Activated CD8-positive, alpha-beta memory T cell treated with anti-CD3 and anti-CD28 coated beads, Interleukin-2, amount 50 U/mL, for 24 hours (primary cell): ENCODE data around the gene NQO2.

Experiments used
- DNase-seq: peaks from one replicate; pipeline ENCODE4 v3.0.0-alpha.2; 2020; ENCODE audit errors: extremely low read depth

Gene NQO2, protein sequence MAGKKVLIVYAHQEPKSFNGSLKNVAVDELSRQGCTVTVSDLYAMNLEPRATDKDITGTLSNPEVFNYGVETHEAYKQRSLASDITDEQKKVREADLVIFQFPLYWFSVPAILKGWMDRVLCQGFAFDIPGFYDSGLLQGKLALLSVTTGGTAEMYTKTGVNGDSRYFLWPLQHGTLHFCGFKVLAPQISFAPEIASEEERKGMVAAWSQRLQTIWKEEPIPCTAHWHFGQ

DNA sequence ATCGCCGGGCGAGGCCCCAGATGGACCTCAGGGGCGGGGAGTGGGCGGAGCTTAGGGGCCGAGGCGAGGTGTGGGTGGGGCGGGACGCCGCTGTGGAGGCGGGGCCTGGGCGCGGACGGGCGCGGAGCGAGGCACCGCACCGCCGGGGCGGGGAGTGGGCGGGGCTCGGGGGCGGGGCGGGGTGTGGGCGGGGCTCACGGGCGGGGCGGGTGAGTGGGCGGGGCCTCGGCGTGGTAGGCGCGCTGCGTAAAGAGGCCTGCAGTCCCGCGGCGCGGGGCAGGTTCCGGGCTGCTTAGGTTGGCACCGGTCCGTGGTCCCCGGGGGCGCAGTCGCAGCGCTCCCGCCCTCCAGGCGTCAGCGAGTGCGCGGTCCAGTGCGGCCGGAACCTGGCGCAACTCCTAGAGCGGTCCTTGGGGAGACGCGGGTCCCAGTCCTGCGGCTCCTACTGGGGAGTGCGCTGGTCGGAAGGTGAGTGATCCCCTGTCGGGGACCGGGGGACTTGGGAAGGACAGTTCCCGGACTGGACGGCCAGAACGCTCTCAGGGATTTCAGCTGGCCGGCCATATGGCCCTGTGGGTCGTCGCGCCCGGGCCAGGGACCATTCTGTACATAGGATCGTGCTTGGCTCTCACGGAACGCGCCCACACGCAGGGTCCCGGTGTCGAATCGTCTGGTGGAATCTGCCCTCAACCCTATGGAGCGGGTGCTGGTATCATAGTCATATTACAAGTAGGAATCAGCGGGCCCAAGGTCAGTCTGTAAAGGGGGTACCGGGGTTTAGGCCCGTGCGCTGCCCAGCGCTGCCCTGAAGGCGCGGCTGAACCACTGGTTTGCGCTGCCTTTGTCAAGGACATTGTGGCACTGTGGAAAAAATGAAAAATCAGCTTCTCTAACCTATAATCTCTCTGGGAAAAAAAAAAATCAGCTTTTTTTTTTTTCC lies at the start of gene NQO2:
Gene NQO2, plus strand, starts transcription at position 277 of the 940 bp plus-strand sequence. CDS start 6,659 bp downstream, outside the sequence.
- DNase-seq = no peak

DNA sequence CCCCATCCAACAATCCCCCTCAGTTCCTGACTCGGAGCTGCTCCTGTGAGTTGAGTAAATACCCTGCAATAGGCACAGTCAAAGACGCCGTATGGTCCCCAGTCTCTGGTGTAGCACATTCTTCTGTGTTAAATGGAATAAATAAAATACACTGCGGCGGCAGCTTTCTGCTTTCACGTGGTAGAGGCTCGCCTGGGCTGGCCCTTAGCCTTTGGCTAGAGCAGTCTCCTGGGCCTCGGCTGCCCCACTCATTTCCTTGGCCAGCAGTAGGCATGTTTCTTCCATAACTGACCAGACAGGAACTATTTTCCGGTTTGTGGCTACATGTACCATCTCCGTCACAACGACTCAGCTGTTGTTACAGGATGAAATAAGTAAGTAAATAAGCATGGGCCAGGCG lies 49.0 kb upstream of the NQO2 start:
- DNase-seq = no peak

DNA sequence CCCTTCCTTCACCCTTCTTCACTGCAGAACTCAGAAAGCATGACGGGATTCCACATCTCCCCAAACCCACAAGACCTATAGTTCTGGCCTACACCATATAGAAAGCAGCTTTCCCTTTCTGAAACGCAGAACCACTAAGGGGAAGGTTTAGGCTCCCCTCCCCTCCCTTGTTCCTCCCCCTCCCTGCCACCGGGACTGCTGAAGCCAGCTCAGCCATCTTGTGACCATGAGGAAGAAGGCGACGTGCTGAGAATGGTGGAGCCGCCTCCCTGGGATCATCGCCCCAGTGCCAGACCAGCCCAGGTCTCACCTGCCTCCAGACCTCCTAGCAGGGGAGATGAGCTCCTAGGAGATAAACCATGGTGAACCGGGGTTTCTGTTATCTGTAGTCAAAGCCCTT lies 48.0 kb upstream of the NQO2 start:
- no peak for DNase-seq

DNA sequence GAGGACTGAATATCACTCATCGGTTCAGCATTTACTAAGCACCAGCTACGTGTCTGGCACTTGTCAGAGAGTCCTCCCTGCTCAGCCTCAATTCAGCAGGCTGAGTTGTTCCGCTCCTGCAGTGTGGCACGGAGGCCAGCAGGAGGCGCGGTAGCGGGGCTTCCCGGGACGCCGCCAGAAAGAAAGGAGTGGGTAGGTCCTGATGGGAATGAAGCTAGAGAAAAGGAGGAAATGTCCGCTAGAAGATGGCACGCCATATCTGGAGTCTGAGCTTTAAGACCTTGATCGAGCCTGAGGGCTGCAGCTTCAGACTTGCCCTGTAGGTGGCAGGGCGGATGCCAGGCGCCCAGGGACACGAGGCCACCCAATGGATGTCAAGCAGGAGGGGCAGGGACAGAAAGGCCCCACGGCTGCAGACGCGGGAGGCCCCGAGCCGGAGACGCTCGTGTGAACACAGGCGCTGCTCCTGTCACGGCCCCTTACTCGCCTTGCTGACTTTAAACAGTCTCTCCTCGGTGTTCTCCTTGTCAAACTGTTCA lies 47.1 kb upstream of the NQO2 start:
- no peak for DNase-seq

DNA sequence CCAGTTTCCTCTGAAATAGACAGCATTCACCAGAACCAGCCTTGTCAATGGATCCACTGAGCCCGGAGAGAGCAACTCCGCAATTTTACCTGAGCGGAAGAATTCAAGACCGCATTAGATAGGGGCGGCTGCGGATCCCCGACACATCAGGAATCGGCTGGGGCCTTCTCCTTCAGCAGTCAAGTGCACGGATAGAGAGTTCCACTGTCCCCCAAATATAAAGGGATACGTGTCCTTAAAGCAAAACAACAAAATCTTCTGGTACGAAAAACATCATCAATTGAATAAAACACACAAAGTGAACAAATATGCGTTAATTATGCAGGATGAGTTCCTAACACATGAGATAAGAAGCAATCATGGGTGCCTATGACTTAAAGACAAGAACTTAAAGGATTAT lies 46.6 kb upstream of the NQO2 start:
- no peak for DNase-seq

DNA sequence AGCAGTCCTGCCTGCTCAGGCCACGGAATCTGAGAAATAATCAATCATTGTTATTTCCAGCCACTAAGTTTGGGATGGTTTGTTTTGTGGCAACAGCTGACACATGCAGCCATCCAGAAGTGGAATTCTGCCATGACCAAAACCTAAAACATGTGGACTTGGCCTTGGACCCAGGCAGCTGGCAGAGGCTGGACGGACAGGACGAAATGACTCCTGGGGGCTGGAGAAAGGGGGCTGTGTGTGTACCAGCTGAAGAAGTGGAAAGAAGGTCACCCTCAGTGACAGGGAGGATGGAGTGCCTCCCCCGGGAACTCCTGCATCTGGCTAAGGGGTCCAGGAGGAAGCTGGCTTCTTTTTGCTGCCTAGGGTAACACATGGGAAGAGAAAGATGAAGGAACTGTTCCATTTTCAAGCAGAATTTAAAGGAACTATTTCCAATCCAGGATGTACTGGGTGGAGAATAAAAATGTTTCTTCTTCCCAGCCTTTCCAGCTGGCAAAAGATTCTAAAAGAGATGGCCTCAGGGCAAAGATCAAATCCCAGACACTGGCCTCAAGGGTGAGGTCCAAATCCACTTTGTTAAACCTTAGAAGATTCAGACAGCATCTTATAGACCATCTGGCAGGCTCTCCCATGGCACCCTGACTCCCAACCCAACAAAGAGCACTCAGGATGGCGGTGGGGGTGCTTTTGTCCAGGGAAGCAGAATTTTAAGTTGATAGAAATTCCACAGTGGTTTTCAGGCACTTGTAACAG lies 42.6 kb upstream of the NQO2 start:
- DNase-seq = no peak

DNA sequence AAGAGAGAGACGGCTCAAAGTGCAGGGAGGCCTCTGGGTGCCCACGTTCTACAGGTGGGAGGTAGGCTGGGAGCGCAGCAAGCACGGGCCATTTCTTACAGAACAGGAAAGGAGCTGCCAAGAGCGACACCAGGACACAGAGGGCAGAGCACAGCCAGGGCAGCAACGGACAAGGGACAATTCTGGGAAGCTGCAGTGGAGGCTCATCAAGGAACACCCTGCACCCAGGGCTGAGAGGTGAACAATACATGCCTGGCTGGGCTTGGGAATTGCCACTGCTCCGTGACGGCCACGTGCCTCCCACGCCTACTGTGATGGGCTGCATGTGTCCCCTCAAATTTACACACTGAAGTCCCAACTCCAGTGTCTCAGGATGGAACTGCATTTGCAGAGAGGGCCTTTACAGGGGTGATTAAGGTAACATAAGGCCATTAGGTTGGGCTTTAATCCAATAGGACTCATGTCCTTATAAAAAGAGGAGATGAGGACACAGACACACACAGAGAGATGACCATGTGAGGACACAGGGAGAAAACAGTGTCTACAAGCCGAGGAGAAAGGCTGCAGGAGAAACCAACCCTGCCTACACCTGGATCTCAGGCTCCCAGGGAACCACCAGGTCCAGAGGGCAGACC lies 41.9 kb upstream of the NQO2 start:
- no peak for DNase-seq

DNA sequence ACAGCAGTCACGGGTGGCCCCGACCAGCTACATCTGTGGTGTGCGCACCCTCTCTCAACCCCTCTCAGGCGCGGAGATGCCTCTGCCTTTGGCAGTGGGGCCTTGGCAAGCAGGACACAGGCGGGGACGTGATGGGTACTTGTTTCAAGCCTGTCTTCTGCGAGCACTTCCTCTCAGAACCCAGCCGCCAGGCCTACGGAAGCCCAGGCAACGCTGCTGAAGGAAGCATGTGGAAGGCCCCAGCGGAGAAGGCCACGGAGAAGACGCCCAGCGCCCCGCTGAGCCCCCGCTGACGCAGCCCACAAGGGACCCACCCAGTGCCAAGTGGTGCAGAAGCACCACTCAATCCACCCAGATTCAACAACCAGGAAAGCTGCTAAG lies 41.4 kb upstream of the NQO2 start:
- DNase-seq = no peak

DNA sequence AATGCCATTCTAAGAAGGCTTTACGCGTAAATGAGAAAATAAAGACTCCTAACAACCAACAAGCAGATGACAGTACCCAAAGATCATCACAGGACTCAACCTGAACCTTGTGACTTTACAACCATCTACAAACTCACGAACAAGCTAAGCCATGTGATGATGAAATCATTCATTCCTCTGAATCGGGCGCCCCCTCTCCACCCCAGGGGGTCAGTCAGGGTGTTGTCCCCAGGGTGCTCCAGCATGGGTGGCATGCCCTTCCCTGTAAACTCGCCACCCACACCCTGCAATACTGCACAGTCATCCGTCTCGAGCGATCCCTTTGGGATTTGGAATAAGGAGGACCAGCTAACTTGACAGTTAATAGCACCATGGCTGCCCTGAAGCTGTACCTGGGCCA lies 40.9 kb upstream of the NQO2 start:
- no peak for DNase-seq

DNA sequence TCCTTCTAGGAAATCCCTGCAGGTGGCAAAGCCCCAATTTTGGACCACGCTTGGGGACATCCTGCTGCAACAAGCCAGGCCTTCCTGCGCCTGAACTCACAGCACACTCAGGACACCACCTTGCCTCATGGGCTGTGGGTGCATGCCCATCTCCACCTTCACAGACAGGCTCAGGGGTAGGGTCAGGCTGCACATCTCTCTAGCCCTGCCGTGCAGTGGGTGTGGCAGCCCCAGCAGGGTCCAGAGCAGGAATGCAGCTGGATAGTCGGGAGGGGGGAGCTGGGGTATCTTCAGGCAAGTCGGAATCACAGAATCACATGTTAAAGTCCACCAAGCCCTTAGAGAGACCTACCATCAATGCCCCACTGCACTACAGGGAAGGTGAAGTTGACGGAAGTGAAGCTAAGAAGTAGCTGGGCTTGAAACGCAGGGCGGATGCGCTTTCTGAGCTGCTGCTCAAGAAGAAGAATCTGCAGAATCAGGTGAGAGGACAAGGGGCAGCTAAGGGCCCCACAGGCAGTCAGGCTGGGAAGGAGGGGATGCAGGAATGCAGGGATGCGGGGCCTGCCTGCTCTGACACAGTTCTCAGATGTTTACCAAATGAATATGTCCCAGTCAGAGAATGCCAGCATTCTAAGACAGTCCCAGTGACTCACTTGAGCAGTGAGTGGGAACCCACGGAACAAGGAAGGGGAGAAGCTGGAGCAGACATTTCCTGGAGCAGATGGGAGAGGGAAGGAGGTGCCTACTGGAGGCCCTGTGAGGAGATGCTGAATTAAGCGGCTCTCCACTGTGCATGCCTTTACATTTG lies 39.6 kb upstream of the NQO2 start:
- DNase-seq = no peak

DNA sequence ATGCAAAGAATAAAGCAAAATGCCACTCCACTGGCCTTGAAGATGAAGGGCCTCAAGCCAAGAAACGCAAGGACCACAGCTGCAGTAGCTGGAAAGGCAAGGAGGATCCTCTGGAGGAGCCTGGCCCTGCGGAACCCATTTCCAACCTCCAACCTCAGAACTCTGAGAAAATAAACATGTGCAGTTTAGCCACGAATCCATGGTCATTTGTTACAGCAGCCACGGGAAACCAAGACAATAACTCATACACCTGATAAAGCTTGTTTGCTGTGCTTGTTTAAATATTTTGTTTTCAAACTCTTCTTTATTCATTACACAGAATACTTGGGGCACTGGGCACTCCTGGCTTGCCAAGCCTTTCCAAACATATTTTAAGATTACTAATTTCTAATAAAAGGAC lies 38.8 kb upstream of the NQO2 start:
- no peak for DNase-seq

DNA sequence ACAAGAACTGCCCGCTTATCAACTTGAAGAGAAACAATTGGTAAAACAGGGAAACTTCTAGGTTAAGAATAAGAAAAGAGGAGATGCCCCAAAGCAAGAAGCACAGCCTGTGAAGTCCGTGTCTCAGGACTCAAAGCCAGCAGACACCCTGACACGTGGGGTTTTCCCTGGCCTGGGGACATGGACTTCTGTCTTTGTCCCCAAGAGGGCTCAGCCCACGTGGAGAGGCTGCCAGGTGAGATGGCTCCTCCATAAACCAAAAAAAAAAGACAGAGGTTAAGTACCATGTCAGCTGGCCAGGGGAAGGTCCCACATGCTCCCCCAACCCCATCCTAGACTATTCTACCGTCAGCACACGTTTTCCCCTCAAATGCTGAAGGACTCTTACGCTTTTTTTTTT lies 38.2 kb upstream of the NQO2 start:
- DNase-seq = no peak

DNA sequence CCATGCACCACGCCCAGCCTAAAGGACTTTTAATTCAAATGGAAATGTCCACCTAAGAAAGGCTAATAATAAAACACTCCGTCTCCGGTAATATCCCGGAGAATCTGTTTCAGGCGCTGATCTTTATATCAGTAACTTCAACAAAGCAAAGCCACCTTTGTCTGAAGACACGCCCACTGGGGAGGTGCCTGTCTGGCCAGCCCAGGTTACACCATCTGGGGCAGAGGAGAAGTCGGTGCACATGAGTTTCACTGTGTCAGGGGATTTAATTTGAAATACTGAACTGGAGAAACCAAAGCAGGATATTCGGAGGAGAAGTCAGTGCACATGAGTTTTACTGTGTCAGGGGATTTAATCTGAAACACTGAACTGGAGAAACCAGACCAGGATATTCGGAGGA lies 37.7 kb upstream of the NQO2 start:
- DNase-seq = no peak

DNA sequence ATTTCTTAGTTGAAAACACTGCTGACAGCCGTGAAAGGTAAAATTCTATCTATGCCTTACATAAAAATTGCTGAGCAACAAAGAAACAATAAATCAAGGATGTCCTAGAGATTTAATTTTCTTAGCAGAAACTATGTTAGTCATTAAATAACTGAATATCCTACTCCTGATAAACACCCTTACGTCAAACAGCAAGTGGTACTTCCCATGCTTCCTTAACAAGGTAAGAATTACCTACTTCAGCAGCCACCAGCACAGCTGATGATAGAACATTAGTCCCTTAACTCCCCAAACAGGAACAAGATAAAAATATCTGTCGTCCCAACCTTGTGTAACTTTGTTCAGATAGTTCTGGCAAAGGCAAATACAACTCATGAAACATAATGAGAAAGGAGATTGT lies 37.1 kb upstream of the NQO2 start:
- no peak for DNase-seq

DNA sequence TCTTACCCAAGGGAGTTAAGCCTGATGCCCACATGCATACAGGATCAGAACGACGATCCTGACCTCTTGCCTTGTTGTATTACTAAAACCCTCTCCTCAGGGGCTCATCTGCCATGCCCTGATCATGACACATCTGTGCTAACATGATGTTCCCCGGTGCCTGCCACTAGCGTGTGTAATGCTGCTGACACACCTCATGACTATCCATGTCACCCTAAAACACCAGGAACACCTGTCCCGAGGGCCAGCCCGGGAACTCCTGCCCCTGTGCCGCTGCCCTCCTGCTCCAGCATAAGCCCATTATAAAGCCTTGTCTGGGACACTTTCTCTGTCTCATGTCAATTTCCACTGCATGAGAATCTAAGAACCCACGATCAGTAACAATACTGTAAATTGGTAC lies 35.9 kb upstream of the NQO2 start:
- no peak for DNase-seq

DNA sequence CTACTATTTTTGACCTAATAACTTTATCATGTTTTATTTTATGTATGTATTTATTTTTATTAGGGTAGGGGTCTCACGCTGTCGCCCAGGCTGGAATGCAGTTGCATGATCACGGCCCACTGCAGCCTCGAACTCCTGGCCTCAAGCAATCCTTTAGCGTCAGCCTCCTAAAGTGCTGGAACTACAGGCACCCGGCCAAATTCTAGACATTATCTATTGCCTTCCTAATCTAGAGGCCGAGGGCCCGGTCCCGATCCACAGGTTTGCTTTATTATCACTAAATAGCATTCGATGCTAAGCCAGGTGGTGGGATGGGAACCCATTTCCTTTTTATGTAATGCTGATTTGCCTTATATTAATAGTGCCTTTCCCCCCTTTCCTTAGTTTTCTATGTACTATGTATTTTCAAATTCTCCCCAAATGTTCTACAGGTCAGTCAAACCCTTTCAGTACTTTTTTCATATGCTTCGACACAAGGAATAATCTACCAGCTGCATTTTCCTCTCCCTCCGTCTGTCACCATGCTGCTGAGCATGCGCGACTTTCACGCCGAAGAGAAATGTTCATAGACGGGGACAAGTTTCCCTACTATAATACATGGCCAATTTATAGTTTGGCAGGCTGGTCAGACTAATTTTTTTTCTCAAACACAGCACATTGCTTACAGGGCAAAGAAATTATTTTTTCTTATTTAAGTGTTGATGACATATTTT lies 34.7 kb upstream of the NQO2 start:
- DNase-seq = no peak

DNA sequence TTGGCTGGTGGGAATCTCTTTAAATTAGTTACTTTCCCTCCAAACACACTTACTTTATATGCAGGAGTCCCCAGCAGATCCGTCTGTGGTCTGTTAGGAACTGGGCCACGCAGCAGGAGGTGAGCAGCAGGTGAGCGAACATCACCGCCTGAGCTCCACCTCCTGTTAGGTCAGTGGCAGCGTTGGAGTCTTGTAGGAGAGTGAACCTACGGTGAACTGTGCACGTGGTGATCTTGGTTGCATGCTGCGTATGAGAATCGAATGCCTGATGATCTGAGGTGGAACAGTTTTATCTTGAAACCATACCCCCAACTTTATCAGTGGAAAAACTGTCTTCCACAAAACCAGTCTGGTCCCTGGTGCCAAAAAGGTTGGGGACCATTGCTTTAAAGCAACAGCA lies 33.3 kb upstream of the NQO2 start:
- no peak for DNase-seq

DNA sequence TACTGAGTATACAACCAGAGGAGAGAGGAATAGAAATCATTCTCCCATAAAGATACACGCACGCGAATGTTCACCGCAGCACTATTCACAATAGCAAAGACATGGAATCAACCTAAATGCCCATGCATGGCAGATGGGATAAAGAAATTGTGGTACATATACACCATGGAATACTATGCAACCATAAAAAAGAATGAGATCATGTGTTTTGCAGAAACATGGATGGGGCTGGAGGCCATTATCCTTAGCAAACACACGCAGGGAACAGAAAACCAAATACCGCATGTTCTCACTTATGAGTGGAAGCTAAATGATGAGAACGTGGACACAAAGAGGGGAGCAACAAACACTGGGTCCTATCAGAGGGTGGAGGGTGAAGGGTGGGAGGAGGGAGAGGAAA lies 31.8 kb upstream of the NQO2 start:
- no peak for DNase-seq

DNA sequence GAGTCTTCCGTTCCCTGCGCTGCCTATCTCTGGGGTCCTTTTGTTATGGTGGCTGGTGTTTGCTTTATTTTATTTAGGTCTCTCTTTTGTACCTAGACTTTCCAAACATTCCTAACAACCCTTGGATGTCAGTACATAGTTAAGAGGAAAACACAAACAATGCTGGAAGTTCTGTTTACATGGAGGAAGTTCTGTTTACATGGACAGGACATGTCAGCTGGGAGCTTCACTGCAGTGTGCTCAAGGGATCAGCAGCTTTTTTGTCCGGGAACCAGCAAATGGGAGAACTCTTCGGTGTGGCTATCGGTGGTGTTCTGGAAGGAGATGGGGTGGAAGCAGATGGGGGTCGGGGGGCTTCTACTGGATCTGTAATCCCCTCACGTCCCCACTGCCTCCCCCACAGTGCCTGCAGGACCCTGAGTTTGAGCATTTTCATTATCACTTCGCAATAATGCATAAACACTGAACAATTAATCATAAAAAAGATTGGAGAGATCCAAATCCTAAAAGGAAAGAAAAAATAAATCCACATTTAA lies 31.0 kb upstream of the NQO2 start:
- no peak for DNase-seq

DNA sequence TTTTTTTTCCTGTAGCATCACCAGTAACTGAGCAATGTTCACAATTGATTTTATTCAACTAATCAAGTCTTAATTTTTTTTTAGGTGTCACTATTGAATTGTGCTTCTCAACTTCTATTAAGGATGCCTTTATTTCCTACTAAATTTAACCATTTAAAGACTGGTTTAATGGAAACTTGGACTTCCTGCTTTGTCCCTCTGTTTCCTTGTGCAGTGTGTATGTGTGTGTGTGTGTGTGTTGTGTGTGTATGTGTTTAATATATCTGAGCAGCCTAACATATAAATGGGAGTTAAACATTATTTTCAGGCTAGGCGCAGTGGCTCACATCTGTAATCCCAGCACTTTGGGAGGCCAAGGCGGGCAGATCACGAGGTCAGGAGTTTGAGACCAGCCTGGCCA lies 30.1 kb upstream of the NQO2 start:
- no peak for DNase-seq
